Endodermal cell (in vitro differentiated cells): ENCODE results near the gene TCF12. TPM values are rescaled to one million over a fixed set of nuclear protein-coding genes. Genes with fewer than 3 reads are reported as not detected.

Experiments
- DNase-seq: peaks from one replicate; pipeline ENCODE4 v3.0.0-alpha.2; 2017
- H3K27ac ChIP-seq: 2 replicates; pipeline ENCODE4 v1.5.1; 2013; ENCODE audit warnings: mild to moderate bottlenecking, low read depth, low read length, moderate library complexity
- H3K27me3 ChIP-seq: 2 replicates; pipeline ENCODE4 v1.6.1; 2013; ENCODE audit warnings: mild to moderate bottlenecking, low read length, moderate library complexity; ENCODE audit not compliant: insufficient read depth, control insufficient read depth, poor library complexity, severe bottlenecking
- H3K36me3 ChIP-seq: 2 replicates; pipeline ENCODE4 v1.7.0; 2013; ENCODE audit warnings: mild to moderate bottlenecking, low read length, moderate library complexity; ENCODE audit not compliant: control insufficient read depth, insufficient read depth
- H3K4me1 ChIP-seq: one replicate; pipeline ENCODE4 v1.7.0; 2013; ENCODE audit warnings: low read length; ENCODE audit not compliant: control insufficient read depth, insufficient read depth
- H3K4me3 ChIP-seq: 2 replicates; pipeline ENCODE4 v1.5.1; 2013; ENCODE audit warnings: mild to moderate bottlenecking, low read length, moderate library complexity
- H3K9ac ChIP-seq: 2 replicates; pipeline ENCODE4 v1.6.1; 2013; ENCODE audit warnings: mild to moderate bottlenecking, low read length, moderate library complexity; ENCODE audit not compliant: poor library complexity, severe bottlenecking; ENCODE audit errors: extremely low read depth
- H3K9me3 ChIP-seq: 2 replicates; pipeline ENCODE4 v1.6.1; 2013; ENCODE audit warnings: mild to moderate bottlenecking, low read length, moderate library complexity; ENCODE audit not compliant: control insufficient read depth
- H3K27ac Mint-ChIP-seq: 2 replicates; pipeline ENCODE4 v1.8.0; 2020; ENCODE audit warnings: mixed read lengths
- H3K27me3 Mint-ChIP-seq: 2 replicates; pipeline ENCODE4 v1.8.0; 2021; ENCODE audit warnings: mild to moderate bottlenecking, mixed read lengths; ENCODE audit not compliant: insufficient read depth
- H3K36me3 Mint-ChIP-seq: 2 replicates; pipeline ENCODE4 v1.8.0; 2020; ENCODE audit warnings: low read depth, mixed read lengths
- H3K4me1 Mint-ChIP-seq: 2 replicates; pipeline ENCODE4 v1.8.0; 2020; ENCODE audit warnings: mixed read lengths
- H3K4me3 Mint-ChIP-seq: 2 replicates; pipeline ENCODE4 v1.8.0; 2020; ENCODE audit warnings: mild to moderate bottlenecking, moderate library complexity, mixed read lengths
- H3K9me3 Mint-ChIP-seq: 2 replicates; pipeline ENCODE4 v1.8.0; 2020; ENCODE audit warnings: mild to moderate bottlenecking, mixed read lengths
- CTCF ChIP-seq: fragments of 200-600 bp; sonication (generic); conservative IDR thresholded peaks from 2 replicates; pipeline ENCODE4 v1.5.0; 2021; ENCODE audit warnings: antibody characterized with exemption, mild to moderate bottlenecking
- WGBS, 2 experiments: methylation state at CpG; one replicate each; pipeline versions ENCODE4 v1.1.5 to v1.1.7; 2013; ENCODE audit warnings: missing lambda C conversion rate in 2 of 2, mixed read lengths in 1 of 2; ENCODE audit not compliant: insufficient coverage in 1 of 2, insufficient read length in 1 of 2; 5-methylcytosine and 5-hydroxymethylcytosine counted together
- total RNA-seq, 2 donors: library from RNA; stranded (reverse); fragmentation: NEBNext Ultra II Directional in 1 of 2; extraction: Animal tissue kit (Norgen Biotek cat#: 25700) in 1 of 2; gene quantifications; 2 replicates in 1 of 2; 3 replicates in 1 of 2; pipeline ENCODE4 v1.2.1, GENCODE V29; 2021

Gene TCF12
- total RNA-seq, 2 donors from 2014 or later, result 103 to 121 TPM

- Histone ChIP-seq H3K36me3 (no peaks in the 10 kb centered on the region), H3K4me3 (no peak overlapping the region), H3K27me3 (no peaks in the 10 kb centered on the region), H3K4me1 (no peaks in the 10 kb centered on the region), H3K9ac (no peak overlapping the region), H3K27ac (no peak overlapping the region), H3K9me3 (no peaks in the 10 kb centered on the region)
- no peaks in the 10 kb centered on the region for H3K27me3 Mint-ChIP-seq
- 72 to 94% methylated on average over 3 to 4 of the region's 4 CpGs for WGBS, 2 experiments
- H3K9me3 Mint-ChIP-seq, result no peaks in the 10 kb centered on the region
- no peaks in the 10 kb centered on the region for H3K36me3 Mint-ChIP-seq
- no peak overlapping the region for H3K27ac Mint-ChIP-seq
- H3K4me1 Mint-ChIP-seq, result peaks cover 13% of the 10 kb centered on the region
- H3K4me3 Mint-ChIP-seq, result no peak overlapping the region
- TF ChIP-seq CTCF, result no peak
- no peak for DNase-seq
Observed at GRCh38 chr15:57333487-57333886, 415.0 kb downstream of the TCF12 start.

- 82 to 94% methylated on average over 7 to 12 of the region's 12 CpGs for WGBS, 2 experiments
- Mint-ChIP-seq H3K4me3 (no peak overlapping the region), H3K4me1 (peaks cover 12% of the 10 kb centered on the region), H3K27me3 (no peaks in the 10 kb centered on the region), H3K27ac (no peak overlapping the region), H3K9me3 (no peaks in the 10 kb centered on the region), H3K36me3 (no peaks in the 10 kb centered on the region)
- Histone ChIP-seq H3K4me3 (no peak overlapping the region), H3K36me3 (no peaks in the 10 kb centered on the region), H3K4me1 (no peaks in the 10 kb centered on the region), H3K9me3 (no peaks in the 10 kb centered on the region), H3K9ac (no peak overlapping the region), H3K27me3 (no peaks in the 10 kb centered on the region), H3K27ac (no peak overlapping the region)
- no peak for TF ChIP-seq CTCF
- peak; percentile 76 for DNase-seq
Observed at GRCh38 chr15:57334257-57334656, 415.8 kb downstream of the TCF12 start.

- 91 to 100% methylated on average over 5 to 6 of the region's 6 CpGs for WGBS, 2 experiments
- Mint-ChIP-seq H3K27me3 (no peaks in the 10 kb centered on the region), H3K27ac (peak overlapping the region; percentile 42), H3K36me3 (no peaks in the 10 kb centered on the region), H3K4me3 (no peak overlapping the region), H3K4me1 (peaks cover 8% of the 10 kb centered on the region), H3K9me3 (no peaks in the 10 kb centered on the region)
- no peaks in the 10 kb centered on the region for H3K9me3 ChIP-seq
- no peaks in the 10 kb centered on the region for H3K4me1 ChIP-seq
- DNase-seq, result no peak
- no peak overlapping the region for H3K9ac ChIP-seq
- no peaks in the 10 kb centered on the region for H3K27me3 ChIP-seq
- H3K27ac ChIP-seq, result no peak overlapping the region
- H3K4me3 ChIP-seq, result no peak overlapping the region
- H3K36me3 ChIP-seq, result no peaks in the 10 kb centered on the region
- TF ChIP-seq CTCF, result no peak
Observed at GRCh38 chr15:57335293-57335715, 416.9 kb downstream of the TCF12 start.
